HG02943 (cell line): ENCODE measurements around the gene TGFA.
"Not testable (repeated sequence)": the region's sequence is repeated elsewhere in the genome, so short reads cannot be mapped to it uniquely, and the experiment has no call there.

ENCODE experiments used
- ATAC-seq: cut with Tn5 transposase; IDR thresholded peaks from one replicate; pipeline ENCODE4 v1.9.1; 2021; ENCODE audit warnings: mild to moderate bottlenecking, low read depth, moderate library complexity; ENCODE audit not compliant: unreplicated experiment

The TGFA gene

GRCh38 chr2:70468878-70469277 is 84.7 kb downstream of the TGFA start:
- ATAC-seq: no peak

DNA sequence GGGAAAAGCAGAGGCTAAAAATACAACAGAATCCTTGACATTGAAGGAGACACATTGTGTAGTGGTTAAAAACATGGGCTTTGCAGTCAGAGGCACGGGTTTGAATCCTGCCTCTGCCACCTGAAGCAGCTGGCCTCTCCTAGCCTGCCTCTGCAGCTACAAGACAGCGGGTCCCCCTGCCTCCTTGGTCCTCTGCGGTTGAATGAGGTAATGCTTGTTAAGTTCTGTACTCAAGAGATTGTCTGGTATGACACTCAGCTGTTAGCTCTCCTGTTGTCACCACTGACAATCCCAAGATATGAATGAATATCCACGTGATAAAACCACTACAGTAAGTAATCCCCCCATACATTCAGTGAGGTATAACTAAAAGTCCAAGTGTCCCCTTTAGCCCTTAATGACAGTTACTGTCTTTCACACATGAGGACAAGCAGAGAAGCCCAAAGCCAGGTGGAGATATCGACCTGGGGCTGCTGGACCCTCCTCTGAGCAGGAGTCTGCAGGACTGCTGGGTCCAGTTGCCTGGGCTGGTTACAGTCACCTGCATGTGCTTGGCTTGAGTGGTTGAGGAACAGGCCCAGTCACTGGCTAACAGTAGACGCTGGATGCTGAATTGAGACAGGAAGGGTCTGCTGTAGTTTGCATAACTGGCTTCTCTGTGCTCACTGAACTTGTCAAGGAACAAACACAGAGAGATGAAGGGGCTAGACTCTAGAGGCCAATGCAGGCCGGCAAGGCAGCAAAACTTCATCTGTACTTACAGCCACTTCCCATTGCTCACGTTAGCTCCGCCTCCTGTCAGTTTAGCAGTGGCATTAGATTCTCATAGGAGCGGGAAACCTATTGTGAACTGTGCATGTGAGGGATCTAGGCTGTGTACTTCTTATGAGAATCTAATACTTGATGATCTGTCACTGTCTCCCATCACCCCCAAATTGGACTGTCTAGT is 85.5 kb downstream of the TGFA start:
- ATAC-seq: no peak

GRCh38 chr2:70467237-70467636 is 86.4 kb downstream of the TGFA start:
- no peak for ATAC-seq

DNA sequence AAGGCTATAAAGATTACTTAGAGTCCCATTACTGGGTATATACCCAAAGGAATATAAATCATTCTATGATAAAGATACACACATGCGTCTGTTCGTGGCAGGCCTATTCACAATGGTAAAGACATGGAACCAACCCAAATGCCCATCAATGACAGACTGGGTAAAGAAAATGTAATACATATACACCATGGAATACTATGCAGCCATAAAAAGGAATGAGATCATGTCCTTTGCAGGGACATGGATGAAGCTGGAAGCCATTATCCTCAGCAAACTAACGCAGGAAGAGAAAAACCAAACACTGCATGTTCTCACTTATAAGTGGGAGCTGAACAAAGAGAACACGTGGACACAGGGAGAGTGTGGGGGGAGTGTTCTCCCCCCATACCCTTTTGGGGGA is 87.0 kb downstream of the TGFA start:
- not testable (repeated sequence) for ATAC-seq

DNA sequence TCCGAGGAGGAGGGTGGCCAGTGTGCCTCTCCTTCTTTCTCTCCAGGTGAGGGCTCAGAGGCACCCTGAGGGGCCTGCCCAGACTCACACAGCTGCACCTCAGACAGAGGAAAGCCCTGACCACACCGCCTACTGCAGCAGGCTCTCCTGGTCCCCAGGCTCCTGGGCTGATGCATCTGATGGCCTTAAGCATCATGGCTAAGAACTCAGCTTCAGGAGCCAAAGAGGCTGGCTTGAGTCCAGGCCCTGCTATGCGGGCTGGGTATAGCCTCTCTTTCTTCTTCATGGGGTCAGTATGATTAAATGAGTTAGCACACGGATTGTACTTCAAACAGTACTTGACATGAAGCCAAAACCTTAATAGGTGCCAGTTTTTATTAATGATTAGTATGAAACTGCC is 89.6 kb downstream of the TGFA start:
- ATAC-seq: no peak

DNA sequence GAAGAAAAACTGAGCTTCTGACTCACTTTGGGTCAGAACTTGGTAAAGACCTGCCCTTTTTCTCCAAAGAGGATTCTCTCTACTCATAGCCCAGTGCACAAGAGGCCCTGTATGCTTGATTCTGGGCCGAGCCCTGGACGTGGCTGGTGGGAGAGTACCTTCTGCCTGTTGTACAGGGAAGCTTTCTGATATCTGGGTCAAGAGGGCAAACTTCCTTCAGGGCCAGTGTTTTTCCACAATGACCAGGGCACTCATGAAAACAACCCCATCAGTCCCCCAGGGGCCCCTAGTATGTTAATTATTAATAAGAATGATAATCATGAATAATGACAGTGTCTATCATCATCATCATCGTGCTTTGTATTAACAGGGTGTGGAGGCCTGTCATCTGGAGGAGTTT is 90.0 kb downstream of the TGFA start:
- no peak for ATAC-seq

DNA sequence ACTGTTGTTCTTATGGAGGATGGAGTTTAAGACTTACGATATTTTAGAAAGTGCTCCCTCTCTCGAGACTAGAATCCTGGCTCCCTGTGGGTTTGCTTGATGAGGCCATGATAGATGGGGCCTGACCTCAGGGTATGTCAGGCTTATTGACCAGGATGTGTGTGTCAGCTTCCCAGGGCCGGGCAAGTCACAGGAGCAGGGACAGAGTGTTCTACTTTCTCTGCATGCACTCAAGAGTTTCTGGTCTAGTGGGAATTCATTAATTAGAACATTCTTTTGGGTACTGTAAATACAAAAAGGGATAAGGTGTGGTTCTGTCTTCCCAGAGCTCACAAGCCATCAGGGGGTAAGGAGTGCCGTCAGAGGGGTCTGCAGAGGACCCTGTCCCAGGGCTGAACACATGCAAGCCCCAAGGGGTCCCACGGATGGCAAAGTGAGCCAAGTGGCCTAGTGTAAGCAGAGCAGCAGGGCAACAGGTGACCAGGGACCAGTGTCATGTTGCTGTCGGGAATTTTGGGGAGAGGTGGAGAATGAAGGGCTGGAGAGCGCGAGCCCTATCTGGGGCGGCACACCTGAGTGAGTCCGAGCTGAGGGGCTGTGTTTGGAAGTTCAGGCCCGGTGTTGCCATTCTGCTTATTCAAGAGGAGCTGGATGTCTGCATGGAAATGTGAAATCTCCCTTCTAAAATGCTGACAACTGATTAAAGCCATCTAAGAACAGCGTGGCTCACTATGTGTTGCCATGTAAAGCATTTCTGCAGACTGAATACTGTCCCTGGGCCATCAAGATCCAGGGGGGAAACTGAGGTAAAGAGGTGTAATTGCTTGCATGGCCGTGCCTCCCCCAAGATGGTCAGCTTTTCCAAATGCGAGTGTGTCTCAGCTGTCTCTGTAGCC is 91.4 kb downstream of the TGFA start:
- ATAC-seq: no peak

- ATAC-seq: no peak
These were observed 92.2 kb downstream of the TGFA start for GRCh38 chr2:70461414-70461813.

- no peak for ATAC-seq
These were observed 93.3 kb downstream of the TGFA start for GRCh38 chr2:70460333-70460732.

- no peak for ATAC-seq
These were observed 95.0 kb downstream of the TGFA start for GRCh38 chr2:70458661-70459060.

GRCh38 chr2:70456585-70457495 is 96.8 kb downstream of the TGFA start:
- no peak for ATAC-seq

DNA sequence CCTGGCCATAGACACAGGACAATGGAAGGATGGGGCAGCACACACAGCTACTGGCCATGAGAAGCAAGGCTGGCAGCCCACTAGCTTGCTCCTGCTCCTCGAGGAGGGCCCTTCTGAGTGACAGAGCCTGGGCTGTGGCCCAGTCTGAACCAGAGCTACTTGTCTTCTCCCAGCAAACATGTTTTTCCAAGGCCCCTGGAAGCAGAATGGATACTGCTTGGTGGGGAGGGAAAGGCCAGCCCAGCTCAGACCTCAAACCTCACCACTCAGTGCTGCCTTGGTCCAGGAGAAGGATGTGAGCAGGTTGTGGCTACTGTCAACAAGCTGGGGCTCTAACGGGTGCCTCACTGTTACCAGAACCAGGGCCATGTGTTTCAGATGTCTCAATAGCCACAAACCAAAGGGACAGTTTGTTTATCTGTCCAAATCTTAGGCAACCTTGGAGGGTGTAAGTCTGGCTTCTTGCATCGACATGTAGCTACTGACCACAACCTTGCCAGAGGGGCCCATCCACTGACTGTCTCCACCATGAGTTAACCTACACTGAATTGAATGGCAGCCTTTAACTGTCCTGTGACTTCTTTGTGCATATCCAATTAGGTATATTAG is 98.6 kb downstream of the TGFA start:
- ATAC-seq: no peak

DNA sequence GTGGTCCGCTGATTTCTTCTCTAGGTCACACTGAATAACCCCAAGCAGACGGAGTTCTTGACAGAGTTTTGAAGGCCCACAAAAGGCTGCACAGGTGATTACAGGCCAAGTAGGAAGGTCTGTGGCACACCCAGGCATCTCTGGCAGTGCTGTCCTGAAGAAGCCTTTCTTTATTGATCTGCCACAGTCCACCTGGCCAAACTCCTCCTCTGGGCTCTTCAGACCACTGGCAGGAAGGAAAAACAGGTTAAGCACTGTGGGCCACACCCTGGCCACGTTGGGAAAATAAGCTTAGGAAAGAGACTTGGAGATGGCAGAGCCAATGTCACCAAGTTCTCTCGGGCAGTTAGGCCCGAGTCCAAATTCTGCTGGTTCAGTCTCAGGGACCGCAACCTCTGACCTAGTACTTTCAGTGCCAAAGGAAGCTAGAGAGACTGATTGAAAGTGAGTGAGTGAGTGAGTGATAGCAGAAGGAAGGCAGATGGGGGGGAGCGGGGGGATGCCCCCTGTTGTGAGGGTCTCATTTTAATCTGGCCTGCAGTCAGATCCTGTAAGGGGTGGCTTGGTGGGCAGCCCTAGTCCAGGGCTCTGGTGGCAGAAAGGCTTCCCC is 102.9 kb downstream of the TGFA start:
- no peak for ATAC-seq

GRCh38 chr2:70448041-70448440 is 105.6 kb downstream of the TGFA start:
- ATAC-seq: no peak

GRCh38 chr2:70443726-70444125 is 109.9 kb downstream of the TGFA start:
- ATAC-seq: no peak

GRCh38 chr2:70443078-70443465 is 110.6 kb downstream of the TGFA start:
- ATAC-seq: no peak

DNA sequence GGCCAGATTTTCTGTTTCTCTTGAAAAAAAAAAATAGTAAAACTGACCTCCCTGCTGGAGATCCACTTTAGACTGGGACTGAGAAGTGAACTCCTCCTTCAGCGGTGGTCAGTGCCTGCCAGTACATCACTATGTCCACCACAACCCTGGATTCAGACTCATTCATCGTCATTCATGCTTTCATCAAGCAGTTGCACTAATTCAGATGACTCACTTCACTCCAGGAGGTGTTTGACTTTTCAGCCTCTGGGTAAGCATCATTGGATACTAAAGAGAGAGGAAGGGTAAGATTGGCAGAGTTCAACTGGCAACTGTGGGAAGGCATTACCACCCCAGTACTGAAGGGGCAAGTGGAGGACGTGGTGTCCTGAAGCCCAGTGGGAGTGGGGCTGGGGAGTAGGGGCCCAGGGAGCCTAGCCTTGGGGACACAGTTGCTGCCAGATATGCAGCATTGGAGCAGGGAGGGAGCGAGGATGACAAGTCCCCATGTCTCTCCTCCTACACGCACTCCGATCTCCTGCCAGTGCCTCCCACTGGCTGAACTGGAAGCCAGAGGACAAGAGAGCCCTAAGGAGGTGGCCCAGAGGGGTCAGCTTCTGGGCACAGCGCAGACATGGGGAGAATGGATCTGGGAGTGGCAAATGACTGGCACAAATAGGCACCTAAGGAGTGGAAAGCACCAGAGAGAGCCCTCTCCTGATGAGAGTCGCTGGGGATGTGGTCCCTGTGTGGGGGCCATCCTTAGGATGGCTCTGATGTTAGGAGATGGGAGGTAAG is 111.1 kb downstream of the TGFA start:
- ATAC-seq: no peak

DNA sequence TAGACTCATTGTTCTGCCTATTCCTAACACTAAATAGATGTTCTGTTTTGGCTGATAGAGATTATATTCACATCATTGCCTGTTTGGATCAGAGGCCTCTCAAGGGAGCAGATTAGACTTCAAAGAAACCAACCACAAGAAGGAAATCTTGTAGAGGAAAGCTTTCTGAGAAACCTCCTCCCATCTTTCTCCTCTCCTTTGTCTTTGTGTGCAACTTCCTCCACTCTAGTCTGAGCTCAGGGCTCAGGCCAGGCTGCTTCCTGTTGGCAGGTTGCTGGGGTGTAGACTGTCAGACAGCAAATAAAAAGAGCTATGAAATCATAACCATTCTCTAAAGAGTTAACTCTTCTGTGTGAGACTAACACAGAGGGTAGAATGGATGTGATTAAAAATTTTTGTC is 113.0 kb downstream of the TGFA start:
- no peak for ATAC-seq

DNA sequence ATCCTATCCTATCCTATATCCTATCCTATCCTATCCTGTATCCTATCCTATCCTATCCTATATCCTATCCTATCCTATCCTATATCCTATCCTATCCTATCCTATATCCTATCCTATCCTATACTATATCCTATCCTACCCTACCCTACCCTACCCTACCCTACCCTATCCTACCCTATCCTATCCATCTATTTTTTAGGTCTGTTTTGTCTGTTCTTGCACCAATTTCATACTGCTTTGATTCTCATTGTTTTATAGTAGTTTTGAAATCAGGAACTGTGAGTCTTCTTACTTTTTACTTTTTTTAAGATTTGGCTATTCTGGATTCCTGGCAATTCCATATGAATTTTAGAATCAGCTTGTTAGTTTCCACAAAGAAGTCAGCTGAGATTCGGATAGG is 118.5 kb downstream of the TGFA start:
- no peak for ATAC-seq
